ENCODE measurements around the gene CCSER1.
"Not testable (repeated sequence)": the region's sequence is repeated elsewhere in the genome, so short reads cannot be mapped to it uniquely, and the experiment has no call there.

Gene CCSER1

DNA sequence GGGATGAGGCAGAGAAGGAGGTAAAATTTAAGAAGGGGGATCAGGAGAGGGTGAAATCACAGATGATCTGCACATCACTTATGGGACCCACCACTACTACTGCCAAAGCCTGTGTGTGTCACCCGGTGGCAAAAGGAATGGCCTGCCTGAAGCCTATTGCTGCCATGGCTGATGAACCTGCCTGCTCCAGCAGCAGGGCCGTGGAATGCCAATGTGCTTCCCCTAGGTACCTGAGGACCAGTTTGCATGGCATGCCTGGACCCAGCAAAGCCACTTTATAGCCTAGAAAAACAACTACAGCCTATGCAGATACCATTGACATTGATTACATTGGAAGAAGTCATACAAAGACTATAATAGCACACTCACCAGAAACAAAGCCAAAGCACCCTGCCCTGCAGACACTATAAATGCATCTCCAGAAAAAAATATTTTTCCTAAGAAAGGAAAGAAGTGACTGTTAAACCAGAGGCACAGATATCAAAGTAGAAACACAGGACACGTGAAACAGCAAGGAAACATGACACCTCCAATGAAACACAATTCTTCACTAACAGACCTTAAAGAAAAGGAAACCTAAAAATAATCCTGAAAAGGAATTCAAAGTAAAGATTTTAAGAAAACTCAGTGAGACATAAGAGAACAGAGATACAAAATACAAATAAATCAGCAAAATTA, 1495.9 kb downstream of the CCSER1 start:
- DNase-seq: no peak

DNA sequence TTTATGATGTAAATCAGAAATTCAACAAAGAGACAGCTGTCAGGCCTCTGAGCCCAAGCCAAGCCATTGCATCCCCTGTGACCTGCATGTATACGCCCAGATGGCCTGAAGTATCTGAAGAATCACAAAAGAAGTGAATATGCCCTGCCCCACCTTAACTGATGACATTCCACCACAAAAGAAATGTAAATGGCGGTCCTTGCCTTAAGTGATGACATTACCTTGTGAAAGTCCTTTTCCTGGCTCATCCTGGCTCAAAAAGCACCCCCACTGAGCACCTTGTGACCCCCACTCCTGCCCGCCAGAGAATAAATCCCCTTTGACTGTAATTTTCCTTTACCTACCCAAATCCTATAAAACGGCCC, 1496.4 kb downstream of the CCSER1 start:
- DNase-seq: not testable (repeated sequence)

DNA sequence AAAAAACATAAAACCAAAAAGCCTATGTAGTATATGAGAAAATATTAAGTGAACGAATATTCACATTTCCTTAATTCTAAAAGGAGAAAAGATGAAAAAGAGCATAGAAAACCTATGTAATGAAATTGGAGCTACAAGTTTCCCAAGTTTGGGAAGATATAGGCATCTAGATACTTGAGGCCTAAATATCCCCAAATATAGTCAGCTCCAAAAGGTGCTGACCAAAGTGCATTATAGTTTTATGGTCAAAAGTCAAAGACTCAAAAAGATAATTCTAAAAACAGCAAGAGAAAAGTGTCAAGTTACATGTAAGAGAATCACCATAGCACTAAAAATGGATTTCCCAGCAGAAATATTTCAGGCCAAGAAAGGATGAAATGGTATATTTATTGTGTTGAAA, 1502.9 kb downstream of the CCSER1 start:
- no peak for DNase-seq

DNA sequence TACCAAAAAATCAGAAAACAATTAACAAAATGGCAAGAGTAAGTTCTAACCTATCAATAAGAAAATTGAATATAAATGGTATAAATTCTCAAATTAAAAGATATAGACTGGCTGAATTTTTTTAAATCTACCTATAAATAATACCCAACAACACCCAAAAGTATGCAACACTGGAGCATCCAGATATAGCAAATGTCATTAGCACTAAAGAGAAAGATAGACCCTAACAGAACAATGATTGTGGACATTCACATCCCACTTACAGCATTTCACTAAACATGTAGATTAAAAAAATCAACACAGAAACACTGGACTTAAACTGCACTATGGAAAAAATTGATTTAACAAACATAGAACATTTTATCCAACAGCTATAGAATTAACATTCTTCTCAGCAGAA, 1503.6 kb downstream of the CCSER1 start:
- DNase-seq: no peak

DNA sequence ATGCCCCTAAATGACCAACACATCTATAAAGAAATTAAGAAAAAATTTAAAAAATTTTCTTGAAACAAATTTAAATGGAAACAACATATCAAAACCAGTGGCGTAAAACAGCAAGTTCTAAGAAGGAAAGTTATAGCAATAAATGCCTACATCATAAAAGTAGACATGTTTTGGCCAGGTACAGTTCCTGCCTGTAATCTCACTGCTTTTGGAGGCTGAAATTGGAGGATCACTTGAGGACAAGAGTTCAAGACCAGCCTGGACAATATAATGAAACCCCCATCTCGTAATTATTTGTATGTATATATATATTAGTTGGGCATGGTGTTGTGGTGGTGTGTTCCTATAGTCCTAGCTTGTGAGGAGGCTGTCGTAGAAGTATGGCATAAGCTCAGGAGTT, 1504.1 kb downstream of the CCSER1 start:
- DNase-seq: no peak

DNA sequence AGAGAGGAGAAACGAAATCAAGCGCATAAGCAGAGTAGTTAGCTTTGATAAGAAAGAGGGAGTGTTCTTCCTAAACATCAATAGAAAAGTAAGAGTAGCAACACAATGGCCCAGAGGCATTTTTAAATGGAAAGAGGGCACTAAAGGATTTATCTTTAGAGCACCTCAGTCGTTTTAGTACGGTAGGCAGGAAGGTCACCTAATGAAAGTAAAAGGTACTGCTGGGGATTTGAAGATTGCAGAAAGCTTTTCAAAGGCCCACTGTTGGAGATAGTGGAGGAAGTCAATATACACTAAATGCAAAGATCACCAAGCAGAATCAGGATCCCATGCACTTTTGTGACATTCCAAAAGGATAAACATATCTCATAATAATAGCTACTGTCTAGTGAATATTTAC, 1508.9 kb downstream of the CCSER1 start:
- DNase-seq: no peak
